NCI-H345 treated with DMSO at 0.1 percent for 48 hours (cell line): ENCODE results near the gene ZNF185.

Source experiments
- DNase-seq: peaks from one replicate; lab custom pipeline; 2025; ENCODE audit not compliant: unreplicated experiment; lab: John Stamatoyannopoulos, UW

The ZNF185 gene

GRCh38 chrX:152915541-152916241 lies 17.8 kb downstream of the ZNF185 start:
- DNase-seq = peak; percentile 6

GRCh38 chrX:152917656-152918579 lies 20.1 kb downstream of the ZNF185 start:
- no peak for DNase-seq

GRCh38 chrX:152918707-152919106 lies 20.8 kb downstream of the ZNF185 start:
- no peak for DNase-seq

GRCh38 chrX:152923599-152923998 lies 25.7 kb downstream of the ZNF185 start:
- DNase-seq = no peak

GRCh38 chrX:152925835-152926234 lies 28.0 kb downstream of the ZNF185 start:
- no peak for DNase-seq

- peak; percentile 11 for DNase-seq
These were observed 28.4 kb downstream of the ZNF185 start for GRCh38 chrX:152926279-152926678.

- DNase-seq = no peak
These were observed 29.1 kb downstream of the ZNF185 start for GRCh38 chrX:152926923-152927322.

- no peak for DNase-seq
These were observed 30.2 kb downstream of the ZNF185 start for GRCh38 chrX:152927858-152928760.

- no peak for DNase-seq
These were observed 31.0 kb downstream of the ZNF185 start for GRCh38 chrX:152928761-152929400.

GRCh38 chrX:152929898-152930297 lies 32.0 kb downstream of the ZNF185 start:
- no peak for DNase-seq

GRCh38 chrX:152930516-152930915 lies 32.6 kb downstream of the ZNF185 start:
- DNase-seq = no peak

GRCh38 chrX:152932144-152932543 lies 34.3 kb downstream of the ZNF185 start:
- no peak for DNase-seq

GRCh38 chrX:152932598-152933175 lies 34.8 kb downstream of the ZNF185 start:
- no peak for DNase-seq

GRCh38 chrX:152936306-152936705 lies 38.4 kb downstream of the ZNF185 start:
- no peak for DNase-seq

- DNase-seq = no peak
These were observed 39.4 kb downstream of the ZNF185 start for GRCh38 chrX:152937236-152937635.

GRCh38 chrX:152941328-152942076 lies 43.6 kb downstream of the ZNF185 start:
- peak; percentile 85 for DNase-seq

- DNase-seq = no peak
These were observed 44.2 kb downstream of the ZNF185 start for GRCh38 chrX:152942077-152942442.

- no peak for DNase-seq
These were observed 46.0 kb downstream of the ZNF185 start for GRCh38 chrX:152943826-152944225.
